Measurements from ENCODE around the gene MCU.
"Not testable (repeated sequence)": the region's sequence is repeated elsewhere in the genome, so short reads cannot be mapped to it uniquely, and the experiment has no call there.

The MCU gene

DNA sequence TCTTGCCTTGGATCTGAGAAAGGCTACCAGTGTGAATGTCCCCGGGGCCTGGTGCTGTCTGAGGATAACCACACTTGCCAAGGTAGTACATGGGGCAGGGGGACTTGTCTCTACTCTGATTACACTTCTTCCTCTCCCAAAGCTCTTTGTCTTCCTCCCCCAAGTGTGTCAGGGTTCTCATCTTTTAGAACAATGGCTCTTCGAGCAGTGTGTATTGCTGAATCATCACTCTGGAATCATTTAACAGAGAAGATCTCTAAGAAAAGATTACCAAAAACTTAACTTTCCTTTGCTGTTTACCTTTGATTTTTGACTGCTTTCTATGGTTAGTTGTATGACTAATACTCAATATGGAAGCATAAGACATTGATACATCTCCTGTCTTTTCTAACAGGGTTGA lies 219.8 kb downstream of the MCU start:
- no peak for DNase-seq

DNA sequence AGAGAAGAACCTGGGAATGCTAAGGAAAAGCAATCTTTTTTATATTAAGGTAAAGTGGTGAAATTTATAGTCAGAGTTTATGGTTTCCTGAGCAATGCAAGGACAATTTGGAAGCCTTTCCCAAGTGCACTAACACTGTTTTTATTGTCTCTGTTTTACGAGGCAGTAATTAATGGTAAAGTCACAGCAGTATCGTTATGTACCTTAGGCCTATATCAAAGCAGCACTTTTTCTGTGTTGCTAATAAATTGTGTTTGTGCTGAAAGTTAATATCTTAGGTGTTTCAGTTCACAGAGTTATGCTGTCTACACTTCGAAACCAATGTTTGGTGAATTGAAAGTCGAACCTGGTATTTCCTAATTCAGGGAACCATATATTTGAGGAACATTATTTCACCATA lies 220.8 kb downstream of the MCU start:
- no peak for DNase-seq

DNA sequence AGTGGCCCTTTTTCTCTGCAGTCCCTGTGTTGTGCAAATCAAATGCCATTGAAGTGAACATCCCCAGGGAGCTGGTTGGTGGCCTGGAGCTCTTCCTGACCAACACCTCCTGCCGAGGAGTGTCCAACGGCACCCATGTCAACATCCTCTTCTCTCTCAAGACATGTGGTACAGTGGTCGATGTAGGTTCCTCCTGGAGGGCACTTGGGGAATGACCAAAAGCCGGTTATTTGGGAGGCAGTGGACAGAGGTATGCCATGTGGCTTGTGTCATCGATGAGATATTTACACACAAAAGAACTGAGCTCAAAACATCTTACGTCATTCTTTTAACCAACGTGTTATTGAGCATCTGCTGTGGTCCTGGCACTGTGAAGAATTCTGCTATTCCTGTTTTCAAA lies 221.3 kb downstream of the MCU start:
- no peak for DNase-seq

DNA sequence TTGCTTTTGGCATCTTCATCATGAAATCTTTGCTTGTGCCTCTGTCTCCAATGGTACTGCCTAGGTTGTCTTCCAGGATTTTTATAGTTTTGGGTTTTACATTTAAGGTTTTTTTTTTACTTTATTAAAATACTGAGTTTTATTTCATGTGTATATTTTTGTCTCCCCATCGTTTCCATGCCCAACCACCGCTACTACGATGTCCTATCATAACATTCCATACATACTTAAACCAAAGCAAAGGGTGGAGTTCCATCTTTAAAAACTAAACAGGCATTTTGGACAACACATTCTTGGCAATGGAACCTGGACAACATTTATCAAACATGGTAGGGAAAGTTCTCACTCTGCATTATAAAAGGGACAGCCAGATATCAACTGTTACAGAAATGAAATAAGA lies 225.3 kb downstream of the MCU start:
- DNase-seq = not testable (repeated sequence)

DNA sequence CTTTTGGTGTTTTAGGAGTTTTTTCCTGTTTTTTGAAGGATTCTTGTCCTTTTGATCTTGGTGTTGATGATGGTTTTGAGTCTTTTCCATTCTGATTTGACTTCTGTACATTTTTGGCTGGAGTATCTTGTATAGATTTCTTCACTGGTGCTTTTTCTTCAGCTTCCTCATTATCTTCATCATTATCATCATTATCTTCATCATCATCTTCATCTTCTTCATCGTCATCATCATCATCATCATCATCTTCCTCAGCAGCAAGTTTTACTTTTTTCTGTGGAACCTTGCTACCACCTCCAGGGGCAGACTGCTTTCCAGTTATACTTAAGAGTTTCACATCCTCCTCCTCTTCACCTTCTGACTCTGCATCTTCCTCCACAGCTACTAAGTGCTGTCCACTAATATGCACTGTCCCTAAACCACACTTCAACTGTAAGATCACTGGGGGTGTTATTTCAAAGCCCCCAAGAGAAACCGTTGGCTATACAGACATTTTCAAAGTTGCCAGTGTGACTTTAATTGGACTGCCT lies 225.9 kb downstream of the MCU start:
- DNase-seq = not testable (repeated sequence)

DNA sequence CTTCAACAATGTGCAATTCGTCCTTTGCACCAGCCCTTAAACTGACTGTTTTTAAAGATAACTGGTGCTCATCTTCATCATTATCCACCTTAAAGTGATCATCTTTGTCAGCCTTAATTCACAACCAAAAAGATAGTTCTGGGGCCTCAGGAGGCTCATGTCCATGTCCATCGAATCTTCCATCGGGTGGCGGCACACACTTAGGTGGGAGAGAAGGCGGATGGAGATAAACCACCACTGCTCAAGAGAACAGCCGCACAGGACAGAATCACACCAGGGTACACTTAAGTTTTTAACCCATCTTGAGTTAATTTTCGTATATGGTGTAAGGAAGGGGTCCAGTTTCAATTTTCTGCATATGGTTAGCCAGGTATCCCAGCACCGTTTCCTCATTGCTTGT lies 226.4 kb downstream of the MCU start:
- no peak for DNase-seq

DNA sequence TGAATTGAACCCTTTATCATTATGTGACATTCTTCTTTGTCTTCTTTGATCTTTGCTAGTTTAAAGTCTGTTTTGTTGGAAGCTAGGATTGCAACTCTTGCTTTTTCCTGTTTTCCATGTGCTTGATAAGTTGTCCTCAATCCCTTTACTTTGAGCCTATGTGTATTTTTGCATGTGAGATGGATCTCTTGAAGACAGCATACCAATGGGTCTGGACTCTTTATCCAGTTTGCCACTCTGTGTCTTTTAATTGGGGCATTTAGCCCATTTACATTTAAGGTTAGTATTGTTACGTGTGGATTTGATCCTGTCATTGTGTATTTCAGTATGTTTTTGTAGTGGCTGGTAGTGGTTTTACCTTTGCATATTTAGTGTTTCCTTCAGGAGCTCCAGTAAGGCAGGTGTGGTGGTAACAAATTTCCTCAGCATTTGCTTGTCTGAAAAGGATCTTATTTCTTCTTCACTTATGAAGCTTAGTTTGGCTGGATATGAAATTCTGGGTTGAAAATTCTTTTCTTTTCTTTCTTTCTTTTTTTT lies 229.3 kb downstream of the MCU start:
- not testable (repeated sequence) for DNase-seq

DNA sequence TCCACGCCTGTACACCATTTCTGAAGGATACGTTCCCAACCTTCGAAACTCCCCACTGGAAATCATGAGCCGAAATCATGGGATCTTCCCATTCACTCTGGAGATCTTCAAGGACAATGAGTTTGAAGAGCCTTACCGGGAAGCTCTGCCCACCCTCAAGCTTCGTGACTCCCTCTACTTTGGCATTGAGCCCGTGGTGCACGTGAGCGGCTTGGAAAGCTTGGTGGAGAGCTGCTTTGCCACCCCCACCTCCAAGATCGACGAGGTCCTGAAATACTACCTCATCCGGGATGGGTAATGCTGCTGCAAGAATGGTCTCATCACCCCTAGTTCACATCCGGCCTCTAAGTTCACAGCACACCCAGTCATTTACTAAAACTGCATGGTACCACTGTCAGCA lies 232.4 kb downstream of the MCU start:
- DNase-seq = no peak

DNA sequence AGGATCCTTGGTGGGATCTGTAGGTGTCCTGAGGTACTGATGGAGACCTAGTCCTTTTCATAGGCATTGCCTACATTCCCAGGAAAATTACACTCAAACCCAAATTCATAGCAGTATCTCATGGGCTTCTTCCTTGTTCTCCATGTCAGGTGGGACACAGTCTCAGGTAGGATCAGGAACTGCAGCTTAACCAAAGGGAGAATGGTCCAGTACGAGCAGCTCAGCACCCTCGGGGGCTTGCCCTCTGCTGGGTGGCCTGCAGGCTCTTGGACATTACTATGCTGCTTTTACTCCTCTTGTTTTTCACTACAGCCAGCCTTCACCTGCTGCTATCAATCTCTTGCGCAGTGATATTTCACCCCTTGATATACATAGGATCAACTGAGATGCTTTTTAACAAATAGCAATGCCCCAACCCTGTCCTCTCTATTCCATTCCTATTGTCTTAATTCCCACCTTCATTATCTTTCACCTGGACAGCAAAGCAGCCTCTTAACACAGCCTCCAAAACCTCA lies 234.1 kb downstream of the MCU start:
- no peak for DNase-seq

DNA sequence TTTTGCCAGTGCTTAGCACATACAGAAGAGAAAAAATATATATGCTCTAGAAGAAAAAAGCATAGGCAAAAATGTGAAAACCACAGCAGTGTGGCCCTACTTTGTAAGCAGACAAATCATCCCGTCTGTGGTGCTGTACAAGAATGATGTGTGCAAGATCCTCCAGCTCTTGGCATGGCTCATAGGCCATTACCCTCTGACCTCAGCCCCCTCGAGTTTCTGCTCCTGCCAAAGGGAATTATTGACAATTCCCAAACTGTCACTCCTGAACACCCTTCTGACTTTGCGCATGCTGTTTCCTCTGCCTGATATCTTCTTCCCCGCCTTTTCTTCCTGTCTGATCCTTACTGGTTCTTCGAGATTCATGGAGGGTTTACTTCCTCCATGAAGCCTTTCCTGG lies 235.5 kb downstream of the MCU start:
- DNase-seq = no peak

DNA sequence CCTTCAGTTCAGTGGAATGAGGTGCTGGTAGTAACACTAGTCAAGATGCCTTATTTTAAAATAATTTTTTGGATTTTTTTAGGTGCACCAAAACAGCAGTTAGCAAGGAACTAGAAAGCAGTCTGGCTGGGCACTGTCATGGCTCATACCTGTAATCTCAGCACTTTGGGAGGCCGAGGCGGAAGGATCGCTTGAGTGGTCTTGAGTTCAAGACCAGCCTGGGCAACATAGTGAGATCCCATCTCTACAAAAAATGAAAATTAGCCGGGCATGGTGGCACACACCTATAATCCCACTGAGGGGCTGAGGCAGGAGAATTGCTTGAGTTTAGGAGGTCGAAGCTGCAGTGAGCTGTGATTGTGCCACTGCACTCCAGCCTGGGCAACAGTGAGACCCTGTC lies 236.9 kb downstream of the MCU start:
- no peak for DNase-seq

DNA sequence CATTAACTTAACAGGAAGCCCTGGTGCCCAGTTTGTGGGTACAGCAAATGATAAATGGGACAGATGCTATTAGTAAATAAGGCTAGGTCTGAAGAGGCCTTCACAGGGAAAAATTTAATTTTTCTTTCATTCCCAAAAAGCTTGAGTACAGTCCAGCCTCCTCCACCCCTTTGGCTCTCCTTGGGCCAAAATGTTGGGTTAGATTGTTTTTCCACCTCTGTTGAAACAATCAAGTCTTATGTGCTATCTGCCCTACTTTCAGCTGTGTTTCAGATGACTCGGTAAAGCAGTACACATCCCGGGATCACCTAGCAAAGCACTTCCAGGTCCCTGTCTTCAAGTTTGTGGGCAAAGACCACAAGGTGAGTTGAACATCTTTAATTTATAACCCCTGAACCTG lies 238.3 kb downstream of the MCU start:
- DNase-seq = no peak

DNA sequence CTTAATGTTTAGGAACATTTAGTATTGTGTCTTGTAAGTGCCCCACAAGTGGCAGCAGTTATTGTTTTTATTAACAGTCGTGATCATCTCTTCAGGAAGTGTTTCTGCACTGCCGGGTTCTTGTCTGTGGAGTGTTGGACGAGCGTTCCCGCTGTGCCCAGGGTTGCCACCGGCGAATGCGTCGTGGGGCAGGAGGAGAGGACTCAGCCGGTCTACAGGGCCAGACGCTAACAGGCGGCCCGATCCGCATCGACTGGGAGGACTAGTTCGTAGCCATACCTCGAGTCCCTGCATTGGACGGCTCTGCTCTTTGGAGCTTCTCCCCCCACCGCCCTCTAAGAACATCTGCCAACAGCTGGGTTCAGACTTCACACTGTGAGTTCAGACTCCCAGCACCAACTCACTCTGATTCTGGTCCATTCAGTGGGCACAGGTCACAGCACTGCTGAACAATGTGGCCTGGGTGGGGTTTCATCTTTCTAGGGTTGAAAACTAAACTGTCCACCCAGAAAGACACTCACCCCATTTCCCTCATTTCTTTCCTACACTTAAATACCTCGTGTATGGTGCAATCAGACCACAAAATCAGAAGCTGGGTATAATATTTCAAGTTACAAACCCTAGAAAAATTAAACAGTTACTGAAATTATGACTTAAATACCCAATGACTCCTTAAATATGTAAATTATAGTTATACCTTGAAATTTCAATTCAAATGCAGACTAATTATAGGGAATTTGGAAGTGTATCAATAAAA lies 240.5 kb downstream of the MCU start:
- DNase-seq = no peak

DNA sequence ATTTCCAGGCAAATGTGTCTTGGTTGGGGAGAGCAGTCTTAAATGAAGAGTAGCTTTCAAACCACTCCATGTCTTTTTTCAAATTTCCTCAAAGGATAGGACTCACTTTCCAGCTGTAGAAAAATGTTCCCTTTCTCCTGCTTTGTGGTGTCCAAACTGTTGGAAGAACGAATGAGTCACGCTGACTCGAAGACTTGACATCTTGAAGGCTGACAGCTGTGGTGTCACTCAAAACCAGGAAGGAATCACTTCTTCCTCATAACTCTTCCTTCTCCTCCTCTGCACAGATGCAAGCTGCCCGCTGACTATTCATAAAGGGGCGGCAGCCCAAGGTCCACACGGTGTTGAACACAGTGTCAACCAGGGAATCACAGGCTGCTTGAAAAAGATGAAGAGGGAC lies 243.4 kb downstream of the MCU start:
- DNase-seq = no peak
